Stimulated activated CD4-positive, alpha-beta T cell treated with anti-CD3 and anti-CD28 coated beads, Interleukin-12 subunit alpha, Interleukin-12 subunit beta, amount 100 ng/mL, for 48 hours (primary cell): ENCODE measurements around the gene COA7.
"Not testable (repeated sequence)": the region's sequence is repeated elsewhere in the genome, so short reads cannot be mapped to it uniquely, and the experiment has no call there.

Source experiments
- DNase-seq, 3 donors: peaks; one replicate each; pipeline ENCODE4 v3.0.0-alpha.2; 2020; ENCODE audit warnings: low read depth in 2 of 3, low spot score in 1 of 3

The COA7 gene

DNA sequence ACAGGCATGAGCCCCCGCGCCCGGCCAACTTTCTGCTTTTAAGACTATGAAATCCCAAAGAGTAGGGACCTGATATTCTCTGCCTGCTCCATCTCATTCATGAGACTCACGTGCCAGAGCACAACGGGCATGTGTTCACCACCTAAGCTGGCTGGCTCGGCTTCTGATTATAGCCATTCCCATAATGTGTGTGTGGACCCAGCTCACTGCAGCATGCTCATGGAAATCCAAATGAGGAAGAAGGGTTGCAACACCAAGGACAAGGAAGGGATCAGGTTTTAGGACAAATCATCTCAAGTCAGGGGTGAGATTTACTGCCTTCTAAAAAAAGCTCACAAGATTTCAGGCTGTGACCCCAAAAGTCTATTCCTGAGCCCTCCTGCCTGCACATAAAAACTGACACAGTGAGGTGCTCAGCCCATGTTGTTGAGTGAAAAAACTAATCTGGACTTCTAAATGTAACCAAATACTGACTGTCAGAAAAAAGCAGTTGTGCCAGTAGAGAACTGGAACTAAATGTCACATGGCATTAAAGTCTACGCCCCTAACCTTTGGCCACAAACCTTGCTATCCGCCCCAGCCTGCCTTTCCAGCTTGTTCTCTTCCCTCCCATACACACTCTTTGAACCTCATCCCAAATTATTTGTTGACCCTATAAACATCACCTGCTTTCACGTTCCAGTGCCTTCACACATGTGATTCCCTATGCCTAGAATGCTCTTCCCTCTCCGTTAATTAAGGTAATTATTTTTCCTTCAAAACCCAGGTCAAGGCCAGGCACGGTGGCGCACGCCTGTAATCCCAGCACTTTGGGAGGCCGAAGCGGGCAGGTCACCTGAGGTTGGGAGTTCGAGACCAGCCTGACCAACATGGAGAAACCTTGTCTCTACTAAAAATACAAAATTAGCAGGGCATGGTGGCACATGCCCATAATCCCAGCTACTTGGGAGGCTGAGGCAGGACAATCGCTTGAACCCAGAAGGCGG is 9.1 kb upstream of the COA7 start:
- DNase-seq: no peak

DNA sequence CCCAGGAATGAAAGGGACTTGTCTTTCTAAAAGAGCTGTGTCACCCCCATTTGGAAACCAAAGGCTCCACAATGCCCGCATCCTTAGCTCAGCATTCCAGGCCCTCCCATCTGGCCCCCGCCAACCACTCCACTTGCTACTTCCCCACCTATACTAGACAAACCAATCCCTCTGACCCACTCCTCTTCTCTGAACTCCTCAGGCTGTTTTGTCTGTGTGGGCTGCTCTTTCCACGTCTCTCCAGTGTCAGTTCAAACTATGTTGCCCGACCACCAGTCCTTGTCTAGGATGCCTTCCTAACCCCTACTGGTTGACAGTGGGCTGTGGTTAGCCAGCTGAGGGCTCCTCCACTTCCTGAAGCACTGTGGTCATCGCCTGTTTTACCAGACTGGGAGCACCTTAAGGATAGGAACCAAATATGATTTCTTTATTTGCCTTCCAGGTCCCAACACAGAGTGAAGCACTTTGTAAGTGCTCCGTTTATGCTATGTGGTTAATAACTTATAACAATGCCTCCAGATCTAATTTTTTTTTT is 8.1 kb upstream of the COA7 start:
- no peak for DNase-seq

DNA sequence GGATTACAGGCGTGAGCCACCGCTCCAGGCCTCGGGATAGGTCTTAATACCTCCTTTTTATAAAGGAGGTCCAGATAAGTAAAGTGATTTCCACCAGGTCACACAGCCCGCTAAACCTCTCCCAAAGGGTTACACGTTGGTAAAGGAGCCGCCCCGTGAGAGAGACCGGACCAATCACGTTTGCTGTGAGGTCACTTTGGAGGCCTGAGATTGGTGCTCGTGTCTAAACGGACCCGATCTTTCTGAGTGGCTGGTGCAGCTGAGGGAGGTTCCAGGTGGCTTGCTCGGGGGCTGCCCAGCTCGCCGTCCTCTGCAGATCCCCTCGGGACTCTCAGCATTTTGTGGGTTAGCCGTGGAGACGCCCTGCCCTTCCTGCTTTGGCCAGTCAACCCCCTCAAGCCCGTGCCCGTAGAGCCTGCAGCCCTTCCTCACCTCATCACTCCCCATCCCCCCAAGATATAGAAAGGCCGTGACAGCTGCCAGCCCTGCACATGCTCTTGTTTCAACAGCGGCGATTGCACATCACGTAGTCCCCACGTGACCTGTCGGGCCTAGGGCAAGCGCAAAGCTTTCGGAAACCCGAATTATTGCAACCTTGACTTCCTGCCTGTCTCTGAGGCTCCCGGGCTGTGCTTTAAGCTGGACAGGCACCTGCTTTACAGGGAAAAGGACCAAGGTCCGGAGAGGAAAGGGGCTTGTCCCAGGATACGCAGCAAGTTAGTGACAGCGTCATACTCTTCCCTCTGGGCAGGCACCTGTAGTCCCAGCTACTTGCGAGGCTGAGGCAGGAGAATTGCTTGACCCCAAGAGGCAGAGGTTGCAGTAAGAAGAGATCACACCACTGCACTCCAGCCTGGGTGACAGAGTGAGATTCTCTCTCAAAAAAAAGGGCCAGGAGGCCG is 5.0 kb upstream of the COA7 start:
- DNase-seq: peak; percentile 71 to 76 (median 73)

DNA sequence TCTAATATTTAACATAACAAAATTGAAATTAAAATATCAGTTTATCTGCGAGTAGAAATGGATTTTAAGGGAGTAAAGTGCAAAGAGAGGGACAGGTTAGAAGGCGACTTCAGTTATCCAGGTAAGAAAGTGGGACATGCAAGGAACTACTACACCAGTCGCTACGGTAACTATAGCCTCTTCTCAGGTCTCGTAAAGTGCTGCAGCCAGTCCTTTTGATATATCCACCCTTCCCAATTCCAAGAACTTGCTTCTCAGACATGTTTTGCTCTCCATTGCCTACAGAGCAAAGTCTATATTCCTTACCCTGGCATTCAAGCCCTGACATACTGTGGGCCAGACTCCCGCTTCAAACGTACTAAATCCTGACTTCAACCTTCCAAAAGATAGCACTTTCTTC is 2.5 kb downstream of the COA7 start:
- DNase-seq: no peak

DNA sequence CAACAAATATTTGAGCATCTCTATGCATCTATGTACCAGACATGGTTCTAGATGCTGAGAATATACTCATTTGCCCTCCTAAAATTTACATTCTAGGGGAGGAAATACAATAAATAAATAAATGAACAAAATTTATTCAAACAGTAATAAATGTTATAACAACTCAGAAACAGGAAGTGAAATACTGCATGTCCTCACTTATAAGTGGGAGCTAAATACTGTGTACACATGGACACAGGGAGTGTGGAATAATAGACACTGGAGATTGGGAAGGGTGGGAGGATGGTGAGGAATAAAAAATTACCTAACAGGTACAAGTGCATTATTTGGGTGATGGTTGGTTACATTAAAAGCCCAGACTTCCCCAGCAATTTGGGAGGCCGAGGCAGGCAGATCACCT is 4.3 kb downstream of the COA7 start:
- no peak for DNase-seq

DNA sequence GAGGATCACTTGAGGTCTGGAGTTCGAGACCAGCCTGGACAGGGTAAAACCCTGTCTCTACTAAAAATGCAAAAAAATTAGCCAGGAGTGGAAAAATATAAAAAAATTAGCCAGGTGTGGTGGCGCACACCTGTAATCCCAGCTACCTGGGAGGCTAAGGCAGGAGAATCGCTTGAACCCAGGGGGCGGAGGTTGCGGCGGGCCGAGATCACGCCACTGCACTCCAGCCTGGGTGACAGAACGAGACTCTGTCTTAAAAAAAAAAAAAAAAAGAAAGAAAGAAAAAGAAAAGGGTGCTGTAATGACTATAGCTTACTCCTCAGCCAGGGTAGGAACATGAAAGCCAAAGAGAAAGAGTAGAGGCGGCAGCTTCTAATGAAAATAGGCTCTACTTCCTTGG is 4.8 kb downstream of the COA7 start:
- not testable (repeated sequence) for DNase-seq

DNA sequence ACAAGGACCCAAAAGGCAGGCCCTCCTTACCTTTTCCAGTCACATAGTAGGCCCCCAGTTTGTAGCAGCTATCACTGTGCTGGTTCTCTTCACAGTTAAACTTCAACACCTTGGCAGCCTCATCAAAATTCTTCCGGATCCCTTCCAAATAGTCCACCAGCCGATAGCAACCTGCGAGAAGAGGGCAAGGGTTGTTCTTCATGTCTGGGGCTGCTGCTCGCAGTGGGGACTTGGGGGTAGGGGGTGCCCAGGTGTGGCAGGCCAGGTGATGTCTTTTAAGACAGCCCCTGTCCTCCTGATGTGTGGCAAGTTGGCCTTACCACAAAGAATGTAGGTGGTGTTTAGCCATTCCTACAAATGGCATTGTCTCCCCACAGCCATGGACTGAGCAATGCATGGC is 5.5 kb downstream of the COA7 start:
- no peak for DNase-seq

DNA sequence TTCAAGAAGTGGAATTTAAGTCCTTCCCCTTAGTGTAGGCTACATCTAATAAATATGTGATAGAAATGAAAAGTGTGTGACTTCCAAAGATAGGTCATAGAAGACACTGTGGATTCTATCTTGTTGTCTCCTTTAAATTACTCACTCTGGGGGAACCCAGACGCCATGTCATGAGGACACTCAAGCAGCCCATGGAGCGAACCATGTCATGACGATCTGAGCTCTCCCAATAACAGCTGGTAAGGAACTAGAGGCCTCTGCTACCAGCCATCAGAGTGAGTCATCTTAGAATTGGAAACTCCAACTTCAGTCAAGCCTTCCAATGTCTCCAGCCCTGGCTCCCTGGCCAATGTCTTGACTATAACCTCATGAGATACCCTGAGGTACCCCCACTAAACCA is 6.3 kb downstream of the COA7 start:
- DNase-seq: no peak

DNA sequence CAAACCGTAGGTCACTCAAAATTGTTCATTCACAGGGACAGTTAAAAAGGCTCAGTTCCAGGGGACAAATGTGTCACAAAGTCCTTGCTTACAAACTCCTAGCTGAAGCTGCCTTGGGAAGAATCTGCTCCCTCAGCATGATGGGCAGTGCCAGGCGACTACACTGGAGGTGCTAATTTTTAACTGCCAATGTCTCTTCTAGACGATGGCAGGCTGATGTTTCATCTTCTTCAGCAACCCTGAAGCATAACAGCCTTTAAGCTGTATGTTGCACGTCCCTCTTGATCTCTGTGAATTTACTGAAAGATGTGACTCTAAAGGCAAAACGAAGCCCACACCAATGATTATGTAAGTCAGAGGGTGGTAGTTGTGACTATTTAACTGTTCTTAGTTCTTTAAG is 11.3 kb downstream of the COA7 start:
- no peak for DNase-seq

DNA sequence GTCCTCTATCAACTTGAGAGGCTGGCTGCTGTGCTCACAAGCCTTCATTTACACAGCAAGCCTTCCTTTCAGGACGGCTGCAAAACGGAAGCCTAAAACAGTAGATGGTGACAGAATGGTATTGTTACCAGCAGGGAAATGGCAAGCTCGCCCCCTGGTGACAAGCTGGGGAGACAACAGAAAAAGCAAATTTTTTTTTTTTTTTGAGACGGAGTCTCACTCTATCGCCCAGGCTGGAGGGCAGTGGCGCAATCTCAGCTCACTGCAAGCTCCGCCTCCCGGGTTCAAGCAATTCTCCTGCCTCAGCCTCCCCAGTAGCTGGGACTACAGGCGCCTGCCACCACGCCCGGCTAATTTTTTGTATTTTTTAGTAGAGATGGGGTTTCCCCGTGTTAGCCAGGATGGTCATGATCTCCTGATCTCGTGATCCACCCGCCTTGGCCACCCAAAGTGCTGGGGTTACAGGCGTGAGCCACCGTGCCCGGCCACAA is 11.8 kb downstream of the COA7 start:
- peak; percentile 53 to 60 (median 54) for DNase-seq

DNA sequence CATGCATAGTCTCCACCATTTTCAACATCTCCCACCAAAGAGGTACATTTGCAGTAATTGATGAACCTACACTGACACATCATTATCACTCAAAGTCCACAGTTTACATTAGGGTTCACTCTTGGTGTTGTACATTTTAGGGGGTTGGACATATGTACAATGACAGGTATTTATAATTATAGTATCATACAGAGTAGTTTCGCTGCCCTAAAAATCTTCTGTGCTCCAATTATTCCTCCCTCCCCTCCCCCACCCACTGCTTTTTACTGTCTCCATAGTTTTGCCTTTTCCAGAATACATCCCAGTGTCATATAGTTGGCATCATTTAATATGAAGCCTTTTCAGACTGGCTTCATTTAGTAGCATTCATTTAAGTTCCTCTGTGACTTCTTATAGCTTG is 13.6 kb downstream of the COA7 start:
- no peak for DNase-seq

DNA sequence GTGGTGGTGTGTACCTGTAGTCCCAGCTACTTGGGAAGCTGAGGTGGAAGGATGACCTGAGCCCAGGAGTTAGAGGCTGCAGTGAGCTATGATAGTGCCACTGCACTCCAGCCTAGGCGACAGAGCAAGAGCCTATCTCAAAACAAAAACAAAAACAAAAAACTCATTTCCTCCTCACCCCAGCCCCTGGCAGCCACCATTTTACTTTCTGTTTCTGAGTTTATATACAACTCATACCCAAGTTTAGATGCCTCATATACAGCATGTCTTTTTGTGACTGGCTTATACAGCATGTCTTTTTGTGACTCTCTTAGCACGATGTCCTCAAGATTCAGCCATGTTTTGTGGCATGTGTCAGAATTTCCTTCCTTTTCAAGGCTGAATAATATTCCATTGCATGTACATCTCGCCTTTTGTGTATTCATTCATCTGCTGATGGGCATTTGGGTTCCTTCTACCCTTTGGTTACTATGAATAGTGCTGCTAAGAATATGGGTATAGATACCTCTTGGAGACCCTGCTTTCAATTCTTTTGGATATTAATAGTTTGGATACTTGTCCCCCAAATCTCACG is 14.7 kb downstream of the COA7 start:
- DNase-seq: no peak

DNA sequence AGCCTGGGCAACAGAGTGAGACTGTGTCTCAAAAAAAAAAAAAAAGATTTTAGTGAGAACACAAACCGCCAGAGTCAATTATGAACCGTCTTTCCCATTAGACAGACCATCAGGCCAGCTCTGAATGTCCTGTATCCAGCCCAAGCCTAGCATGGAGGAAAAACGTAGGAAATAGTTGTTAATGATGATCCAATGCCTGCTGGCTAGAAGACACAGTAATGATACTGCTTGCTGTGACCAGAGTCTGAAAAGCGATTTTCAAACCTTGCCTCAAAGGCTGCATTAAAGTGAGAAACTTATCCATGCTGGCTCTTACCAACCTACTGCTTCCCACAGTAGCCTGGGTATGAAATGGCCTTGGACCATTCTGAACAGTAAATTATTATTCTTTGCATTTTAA is 17.0 kb downstream of the COA7 start:
- DNase-seq: no peak

DNA sequence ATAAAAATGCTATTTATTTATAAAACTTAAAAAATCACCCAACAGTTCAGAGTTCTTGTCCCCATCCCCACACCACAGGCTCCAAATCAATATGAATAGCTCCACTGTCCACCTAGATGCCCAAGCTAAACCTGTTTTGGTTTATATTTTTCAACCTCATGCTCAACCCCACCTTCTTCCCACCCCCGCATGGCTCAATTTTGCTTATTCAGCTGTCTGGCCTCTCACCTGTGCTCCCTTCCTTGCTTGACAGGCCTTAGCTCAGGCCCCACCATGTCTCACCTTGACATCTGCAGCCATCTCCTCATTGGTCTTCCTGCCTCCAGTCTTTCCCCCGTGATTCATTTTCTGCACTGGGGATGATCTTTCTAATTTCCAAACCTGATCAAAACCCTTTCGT is 17.8 kb downstream of the COA7 start:
- DNase-seq: no peak

DNA sequence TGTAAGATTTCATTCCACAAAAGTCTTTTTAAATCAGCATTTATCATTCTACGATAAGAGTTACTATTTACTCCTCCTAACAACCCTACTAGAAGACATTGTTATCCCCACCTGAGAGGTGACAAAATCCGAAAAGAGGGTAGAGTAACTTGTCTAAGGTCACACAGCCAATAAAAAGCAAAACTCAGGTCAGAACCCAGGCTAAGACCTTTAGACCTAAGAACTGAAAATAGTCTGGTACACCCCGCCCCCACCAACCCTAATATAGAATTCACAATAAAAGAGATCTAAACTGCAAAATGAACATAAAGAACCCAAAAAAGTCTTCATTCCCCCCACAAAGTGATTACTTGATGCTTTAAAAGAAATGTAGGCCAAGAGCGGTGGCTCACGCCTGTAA is 18.6 kb downstream of the COA7 start:
- DNase-seq: no peak

DNA sequence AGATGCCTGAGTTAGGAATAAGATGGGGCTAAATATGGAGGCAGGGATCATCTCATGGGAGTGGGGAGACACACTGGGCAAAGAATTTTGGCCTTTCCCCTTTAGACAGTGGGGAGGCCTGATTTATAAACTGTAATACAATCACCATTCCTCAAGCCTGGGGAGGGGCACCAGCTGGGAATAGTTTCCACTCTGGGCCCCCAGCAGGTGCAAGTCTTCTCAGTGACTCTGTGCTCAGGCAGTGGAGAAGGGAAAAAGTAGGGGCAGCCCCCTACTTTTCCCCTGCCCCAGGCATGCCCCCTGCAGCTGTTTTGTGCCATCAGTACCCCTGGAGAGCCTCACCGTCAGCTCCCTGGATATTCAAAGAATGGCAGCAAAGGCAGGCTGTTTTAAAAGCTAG is 19.1 kb downstream of the COA7 start:
- no peak for DNase-seq

DNA sequence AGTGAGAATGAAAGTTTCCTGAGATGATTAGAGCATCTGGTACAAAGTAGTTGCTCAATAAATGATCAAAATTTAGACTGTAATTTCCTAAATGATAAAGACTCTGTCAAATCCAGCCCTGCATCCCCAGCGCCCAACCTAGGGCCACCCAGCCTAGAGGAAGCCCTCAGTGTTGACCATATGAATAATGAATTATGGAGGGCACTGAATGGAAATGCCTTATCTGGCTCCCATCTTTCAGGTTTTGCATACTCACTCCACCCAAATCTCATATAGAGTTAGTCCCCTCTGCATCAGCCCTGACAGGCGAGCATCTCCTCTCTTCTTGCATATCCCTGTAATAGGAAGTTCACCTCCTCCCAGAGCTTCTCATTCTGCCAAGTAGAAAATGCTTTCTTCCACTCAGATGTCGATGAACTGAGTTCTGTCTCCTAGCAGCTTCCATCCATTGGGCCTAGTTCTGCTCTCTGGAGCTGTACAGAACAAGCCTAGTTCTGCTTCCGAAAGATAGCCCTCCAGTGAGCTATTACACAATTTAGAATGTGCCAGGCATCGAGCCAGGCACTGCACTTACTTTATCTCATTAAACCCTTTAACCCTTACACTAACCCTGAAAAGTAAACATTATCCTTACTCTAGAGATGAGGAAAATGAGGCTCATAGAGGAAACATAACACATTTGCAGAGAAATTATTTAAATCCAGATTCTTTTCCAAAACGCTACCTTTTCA is 20.9 kb downstream of the COA7 start:
- DNase-seq: no peak

DNA sequence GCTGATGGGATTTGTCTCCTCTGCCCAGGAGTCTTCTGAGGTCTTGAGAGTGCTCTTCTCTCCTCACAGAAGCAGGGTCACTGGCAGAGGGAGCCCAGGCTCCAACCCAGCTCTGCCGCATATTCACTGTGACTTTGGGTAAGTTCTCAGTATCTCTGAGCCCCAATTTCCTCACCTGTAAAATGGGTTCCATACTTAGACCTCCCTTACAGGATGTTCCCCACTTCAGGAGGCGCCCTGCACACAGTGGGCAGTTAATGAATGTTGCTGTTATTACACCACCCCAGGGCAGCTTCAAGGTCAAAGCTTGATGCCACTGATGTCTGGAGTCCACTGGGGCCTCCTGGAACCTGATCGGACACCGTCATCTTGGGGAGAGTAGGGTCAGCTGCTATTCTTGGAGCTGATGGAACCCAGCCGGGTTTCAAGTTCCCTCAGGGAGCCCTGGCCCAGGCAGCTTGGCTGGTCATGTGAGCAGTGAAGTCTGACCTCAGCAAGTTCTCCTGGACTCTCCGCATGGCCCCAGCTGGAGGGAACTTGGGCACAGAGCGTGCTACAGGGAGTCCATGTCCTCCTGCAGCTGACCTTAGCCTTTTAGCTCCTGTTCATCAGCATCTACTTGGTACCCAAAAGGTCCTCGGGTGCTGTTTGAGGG is 21.8 kb downstream of the COA7 start:
- DNase-seq: no peak

DNA sequence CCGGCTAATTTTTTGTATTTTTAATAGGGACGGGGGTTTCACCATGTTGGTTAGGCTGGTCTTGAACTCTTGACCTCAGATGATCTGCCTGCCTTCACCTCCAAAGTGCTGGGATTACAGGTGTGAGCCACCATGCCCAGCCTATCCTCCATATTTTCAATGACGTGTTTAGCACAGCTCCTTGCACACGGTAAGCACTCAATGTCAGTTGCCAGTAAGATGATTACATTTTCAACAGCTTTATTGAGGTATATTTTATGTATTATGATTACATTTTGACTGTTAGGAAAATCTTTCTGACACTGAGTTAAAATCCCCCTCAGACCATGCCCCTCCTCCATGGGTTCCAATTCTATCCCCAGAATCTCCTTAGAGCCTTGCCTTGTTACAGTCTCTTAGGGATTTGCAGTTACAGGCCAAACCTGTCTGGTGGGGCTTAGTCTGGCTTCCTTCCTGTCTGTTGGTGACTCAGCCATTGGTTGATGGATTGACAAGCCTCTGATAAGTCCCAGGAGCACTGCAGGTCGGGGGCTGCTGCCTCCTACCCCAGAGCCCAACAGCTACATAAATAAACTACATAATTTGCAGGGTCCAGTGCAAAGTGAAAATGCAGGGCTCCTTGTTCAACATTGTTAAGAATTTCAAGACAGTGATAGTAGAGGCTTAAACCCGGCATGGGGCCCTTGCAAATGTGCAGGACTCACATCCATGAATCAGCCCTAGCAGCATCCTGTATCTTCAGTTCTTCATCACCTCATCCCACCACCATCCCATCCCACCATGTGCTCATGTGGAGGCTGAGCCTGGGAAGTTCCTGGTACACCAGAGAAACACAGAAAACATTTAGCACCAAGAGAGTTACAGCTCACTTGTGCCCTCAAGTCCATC is 23.4 kb downstream of the COA7 start:
- DNase-seq: no peak
